Measurements from ENCODE around the gene PCYT2. TPM values are rescaled to one million over a fixed set of nuclear protein-coding genes. Genes with fewer than 3 reads are reported as not detected.

PCYT2 gene
- total RNA-seq, 1 experiment from 2014 or later = 93.8 TPM

DNA sequence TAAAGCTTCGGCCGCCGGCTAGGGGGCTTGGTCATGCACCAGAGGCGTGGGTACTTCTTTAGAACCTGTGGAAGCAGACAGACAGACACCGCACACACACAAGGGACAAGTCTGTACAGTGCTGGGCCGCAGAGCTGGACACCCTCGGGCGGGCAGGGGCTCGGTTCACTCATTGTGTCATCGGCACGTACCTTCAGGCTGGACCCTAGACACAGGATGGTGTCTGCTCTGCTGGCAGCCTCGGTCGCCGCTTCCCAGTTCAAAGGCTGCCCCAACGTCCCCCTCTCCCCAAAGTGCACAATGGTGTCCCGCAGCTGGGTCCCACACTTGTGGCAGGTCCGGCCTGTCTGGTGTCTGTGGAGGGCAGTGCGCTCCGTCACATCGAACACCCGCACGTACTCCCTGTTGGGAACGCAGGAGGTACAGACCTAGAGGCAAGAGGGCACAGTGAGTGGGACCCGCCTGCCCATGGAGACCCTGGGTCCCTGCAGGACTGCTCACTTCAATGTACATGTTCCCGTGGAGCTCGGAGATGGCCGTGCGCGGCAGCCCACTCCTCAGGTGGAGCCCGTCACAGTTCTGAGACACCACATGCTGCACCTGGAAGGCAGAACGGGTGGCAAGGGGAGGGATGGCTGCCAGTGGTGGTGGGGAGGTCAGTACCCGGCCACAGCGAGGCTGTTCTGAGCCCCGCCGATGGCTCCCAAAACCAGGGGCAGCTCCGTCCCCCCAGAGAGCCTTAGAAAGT lies 3.1 kb upstream of the PCYT2 start:
- DNase-seq (ENCODE audit: low spot score) = no peak

DNA sequence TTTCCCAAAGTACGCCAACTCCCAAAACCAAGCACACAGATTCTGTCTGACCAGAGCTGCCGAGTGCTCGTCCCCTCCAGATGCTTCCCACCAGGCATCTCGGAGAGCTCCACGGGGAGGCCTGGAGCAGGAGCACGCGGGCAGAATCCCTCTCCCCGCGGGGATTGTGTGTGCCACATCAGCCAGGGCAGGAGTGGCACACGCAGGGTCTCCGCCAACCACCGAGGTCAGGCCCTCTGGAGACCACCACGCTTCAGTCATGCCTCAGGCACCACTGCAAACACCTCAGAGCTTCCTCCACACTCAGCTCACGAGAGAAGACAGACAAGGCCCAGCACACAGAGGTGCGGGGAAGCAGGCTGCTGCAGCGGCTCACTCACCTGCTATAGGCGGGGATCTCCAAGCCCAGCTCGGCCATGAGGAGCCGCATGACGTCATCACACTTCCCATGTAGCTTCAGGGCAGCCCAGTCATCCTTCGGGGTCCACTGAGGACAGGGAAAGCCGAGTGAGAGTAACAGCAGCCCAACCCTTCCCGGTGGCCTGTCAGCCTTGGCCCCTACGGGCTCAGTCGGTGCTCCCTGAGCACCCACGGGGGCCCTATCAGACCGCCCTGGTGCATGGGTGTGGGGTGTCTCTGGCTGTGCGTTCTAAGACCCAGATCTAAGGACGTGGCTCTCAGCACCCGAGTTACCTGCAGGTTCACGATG lies 2.3 kb upstream of the PCYT2 start:
- no peak for DNase-seq (ENCODE audit: low spot score)

DNA sequence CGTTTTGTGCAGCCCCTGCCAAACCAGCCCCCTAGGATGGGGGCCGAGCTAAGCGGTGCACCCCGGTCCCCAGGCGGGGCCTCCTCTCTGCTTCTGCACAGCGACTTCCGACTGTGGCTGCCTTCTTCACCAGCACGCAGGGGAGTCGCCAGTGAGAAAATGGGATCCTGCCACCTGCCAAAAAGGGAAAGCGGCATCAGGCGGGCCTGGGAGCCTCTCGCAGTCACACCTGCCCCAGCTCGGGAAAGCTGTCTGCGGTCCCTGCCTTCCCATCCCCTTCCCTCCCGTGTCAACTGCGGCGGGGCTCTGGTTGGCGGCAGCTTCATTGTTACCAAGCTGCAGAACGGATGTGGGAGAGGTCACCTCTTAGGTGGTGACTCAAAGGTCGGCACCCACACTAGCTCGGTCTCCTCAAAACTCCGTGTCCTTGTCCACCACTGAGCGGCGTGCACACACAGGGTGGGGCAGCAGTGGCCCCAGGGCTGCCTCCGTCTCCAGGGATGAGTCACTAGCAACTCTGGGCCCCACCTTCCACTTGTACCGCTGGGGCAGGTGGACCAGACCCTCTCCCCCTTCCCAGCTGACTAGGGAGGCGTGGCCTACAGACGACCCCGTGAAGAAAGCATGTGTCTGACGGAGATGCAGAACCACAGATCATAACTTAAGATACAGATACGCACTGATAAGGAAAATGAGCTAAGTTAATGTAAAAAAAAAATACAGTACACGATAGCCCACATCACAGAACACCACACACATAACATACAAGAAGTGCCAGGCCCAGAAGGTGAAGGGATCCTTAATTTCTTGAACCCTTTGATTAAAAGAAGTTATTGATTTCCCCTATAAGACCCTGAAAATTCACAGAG lies 1.5 kb upstream of the PCYT2 start:
- DNase-seq (ENCODE audit: low spot score) = peak; percentile 97

DNA sequence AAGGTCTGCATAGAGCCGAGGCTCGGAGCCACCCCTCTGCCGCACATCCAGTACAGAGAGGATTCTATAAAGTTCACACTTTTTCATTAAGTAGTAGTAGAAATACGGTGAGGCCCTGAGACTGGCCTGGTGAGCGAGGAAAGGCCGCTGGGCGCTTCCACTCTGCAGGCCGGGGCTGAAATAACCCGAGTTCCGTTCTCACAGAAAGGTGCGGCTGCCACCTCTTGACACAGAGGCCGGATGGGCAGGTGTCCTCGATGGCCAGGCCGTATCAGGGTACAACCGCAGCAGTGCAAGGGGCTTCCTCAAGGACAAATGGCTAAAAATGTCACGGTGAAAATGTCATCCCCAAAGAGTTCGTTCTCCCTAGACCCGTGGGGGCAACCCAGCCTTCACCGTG lies 770 bp upstream of the PCYT2 start:
- DNase-seq (ENCODE audit: low spot score) = no peak

DNA sequence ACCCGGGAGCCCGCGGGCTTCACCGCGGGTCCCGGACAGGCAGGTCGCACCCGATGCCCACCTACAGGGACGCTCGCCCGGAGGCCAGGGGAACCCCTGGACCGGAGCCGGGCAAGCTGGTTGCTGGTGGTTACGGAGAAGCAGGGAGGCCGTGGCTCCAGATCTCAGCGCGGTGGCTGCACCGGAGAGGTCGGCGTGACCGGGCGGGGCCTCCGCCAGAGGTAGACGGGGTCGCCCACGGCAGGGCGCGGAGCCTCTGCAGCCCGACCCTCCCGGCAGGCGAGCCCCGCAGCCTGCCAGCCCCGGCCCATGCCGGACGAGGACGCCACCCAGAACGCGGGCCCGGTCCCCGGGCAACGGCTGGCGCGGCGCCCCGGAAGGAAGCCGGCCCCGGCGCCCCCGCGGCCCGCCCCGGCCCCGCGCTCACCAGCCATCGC lies 341 bp downstream of the PCYT2 start:
- no peak for DNase-seq (ENCODE audit: low spot score)

DNA sequence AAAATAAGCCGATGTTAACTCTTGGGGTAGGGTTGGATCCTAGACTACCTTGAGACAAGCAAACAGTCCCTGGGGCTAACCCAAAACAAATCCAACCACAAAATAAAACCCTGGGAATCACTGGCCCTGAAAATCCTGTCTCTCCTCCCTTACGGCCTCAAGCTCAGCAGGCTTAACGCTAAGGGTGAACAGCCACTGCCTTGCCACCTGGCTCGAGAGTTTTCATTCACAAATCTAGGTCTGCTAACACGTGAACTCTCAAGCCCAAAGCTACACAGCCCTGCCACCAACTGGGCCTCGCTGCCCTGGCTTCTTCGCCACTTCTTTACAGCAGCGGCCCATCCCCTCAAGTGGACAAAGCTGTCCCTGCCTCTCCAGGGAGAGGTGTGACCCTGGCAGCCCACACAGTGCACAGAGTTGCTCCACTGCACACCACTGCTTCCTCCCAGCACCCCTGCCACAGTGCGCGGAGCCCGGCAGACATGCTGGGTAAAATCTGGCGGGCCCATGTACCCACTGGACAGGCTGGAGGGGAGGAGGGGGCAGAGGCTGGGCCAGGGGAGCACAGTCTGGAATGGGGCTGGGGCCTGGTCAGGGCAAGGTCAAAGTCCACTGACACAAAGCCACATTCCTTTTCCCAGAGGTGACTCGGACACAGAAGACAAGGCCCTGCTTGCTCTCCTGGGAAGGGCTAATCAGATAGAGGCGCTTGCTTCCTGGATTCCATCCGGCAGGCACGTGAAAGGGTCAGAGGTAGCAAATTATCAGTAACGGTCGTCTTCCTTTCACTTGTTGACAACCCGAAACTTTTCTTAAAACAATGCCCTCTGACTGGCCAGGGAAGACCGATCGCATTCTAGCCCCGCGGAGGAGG lies 996 bp downstream of the PCYT2 start:
- no peak for DNase-seq (ENCODE audit: low spot score)

DNA sequence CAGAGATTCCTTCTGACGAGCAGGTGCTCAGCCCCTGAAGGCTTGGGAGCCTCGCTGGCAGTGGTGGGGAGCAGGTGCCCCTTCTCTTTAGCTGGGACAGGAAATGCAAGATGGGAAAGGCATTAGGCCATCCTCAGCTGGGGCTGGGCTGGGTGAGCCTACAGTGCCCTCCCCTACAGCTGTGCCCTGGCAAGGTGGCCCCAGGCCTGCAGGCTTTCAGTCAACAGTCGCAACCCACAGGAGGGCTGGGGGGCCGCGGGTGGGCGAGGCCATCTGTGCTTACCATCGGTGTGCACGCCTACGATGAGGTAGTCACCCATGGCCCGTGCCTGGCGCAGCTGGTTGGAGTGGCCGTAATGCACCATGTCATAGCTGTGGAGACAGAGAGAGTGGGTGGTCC lies 2.0 kb downstream of the PCYT2 start:
- no peak for DNase-seq (ENCODE audit: low spot score)

DNA sequence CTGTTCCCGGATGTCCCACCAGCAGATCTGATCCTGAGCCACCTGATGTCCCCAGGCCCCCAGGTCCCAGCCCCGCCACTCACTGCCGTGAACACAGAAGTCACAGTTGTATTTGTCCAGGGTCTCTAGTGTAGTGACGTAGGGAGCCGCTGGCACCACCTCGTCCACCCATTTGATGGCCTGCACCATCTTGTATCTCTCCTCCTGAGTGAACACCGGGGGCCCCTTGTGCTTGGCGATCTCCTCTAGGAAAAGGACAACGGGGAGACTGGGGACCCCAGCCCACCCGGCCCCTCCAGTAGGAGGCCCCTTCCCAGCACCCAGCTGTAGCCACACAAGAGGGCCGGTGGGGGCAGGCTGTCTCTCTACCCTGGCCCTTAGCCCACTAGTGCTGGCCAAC lies 2.4 kb downstream of the PCYT2 start:
- no peak for DNase-seq (ENCODE audit: low spot score)

DNA sequence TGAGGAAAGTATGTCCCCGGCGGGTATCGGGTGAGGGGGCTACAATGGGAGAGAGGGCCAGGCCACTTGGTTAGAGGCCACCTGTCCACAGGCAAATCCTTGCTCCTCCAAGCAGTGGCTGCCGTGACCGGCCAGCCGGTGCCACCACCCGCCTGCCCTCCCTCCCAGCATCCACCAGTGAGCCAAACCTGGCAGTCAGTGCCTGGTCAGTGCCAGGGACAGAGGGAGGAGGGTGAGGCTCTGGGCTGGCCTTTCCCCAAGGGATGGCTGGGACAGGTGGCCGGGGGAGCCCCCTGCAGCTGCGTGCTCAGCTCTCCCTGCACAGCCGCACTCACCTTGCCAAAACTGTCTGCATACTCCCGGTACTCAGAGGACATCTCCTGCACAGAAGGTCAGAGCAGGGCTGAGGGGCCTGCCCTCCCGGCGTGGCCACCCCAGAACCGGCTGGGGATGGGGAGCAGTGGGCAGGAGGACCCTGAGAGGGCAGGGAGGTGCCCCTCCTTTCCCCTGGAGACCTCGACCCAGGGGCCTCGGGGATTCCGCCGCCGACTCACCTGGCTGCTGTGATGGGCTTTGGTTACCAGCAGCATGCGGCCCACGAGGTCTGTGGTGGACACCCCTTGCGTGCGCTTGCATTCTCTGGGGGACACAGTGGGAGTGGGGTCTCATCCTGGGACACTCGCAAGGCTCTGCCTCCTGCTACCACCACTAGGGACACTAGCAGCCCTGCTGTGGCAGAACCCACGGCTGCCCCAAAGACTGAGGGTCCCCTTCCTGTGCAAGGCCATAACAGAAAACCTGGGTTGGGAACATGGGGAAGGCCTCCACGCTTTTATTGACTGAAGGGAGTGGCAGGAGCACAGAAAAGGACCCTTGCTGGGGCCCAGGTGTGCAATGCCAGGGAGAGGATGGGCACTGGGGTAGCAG lies 3.7 kb downstream of the PCYT2 start:
- no peak for DNase-seq (ENCODE audit: low spot score)

DNA sequence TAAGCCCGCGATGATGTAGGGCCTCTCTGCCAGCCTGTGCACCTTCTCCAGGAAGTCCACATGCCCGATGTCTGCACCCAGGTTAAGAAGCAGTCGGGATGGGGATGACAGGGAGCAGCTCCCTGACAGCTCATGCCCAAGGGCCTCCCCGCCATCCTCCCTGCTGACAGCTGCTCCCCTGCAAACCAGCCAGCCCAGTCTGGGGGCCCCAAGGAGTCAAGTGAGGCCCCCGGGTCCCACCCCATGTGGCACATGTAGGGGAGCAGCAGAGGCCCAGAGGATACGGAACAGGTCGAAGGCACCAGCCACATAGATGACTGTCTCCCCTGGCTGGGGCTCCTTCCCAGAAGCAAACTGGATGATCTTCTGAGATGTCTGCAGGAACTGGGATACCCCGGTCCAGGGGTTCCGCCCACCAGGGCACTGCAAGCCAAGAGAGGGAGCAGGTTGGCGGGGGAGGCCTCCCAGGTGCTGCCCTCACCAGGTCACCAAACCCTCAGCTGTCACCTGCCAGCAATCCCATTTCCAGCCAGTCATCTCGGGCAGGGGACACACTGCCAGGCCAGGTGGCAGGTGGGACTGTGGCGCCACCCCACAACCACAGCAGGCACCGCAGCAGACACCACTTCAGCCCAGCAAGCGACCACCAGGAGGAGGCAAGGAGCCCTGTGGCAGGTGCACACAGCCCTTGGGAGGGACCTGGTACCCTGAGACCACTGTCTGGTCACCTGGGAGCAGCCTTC lies 4.6 kb downstream of the PCYT2 start:
- no peak for DNase-seq (ENCODE audit: low spot score)

DNA sequence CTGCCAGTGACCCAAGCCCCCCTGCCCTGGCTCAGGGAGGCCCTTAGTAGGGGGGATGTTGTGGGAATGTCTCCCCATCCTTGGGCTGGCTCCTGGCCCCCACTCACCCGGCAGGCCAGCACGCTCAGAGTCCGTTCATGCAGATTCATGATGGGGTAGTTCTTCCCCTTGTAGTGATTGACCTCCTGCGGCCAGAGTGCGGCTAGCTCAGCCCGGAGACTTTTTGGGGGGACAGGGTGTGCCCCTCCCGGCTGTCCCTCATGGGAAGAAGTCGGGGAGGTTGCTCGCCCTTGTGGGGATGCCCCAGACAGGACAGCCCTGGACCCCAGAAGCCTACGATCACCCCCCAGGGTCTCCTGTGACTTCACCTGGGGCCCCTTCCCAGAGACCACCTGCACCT lies 5.2 kb downstream of the PCYT2 start:
- DNase-seq (ENCODE audit: low spot score) = no peak

DNA sequence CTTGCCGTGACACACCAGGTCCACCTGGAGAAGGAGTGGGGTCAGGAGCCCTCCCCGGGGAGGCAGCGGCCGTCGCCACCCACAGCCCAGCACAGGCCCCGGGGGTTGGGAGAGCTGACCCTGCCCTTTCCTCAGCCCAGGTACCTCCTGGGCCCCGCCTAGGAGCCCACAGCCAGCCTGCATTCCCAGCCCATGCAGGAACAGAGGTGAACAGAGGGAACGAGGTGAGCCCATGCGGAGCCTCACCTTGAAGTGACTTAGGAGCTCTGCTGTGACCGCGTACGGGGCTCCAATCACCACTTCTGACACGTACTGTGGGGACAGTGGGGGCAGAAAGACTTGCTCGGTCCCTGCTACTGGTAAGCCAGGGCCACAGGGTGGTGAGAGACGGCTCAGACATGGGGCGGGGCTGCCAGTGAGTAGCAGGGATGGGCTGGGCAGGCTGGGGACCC lies 5.7 kb downstream of the PCYT2 start:
- no peak for DNase-seq (ENCODE audit: low spot score)

DNA sequence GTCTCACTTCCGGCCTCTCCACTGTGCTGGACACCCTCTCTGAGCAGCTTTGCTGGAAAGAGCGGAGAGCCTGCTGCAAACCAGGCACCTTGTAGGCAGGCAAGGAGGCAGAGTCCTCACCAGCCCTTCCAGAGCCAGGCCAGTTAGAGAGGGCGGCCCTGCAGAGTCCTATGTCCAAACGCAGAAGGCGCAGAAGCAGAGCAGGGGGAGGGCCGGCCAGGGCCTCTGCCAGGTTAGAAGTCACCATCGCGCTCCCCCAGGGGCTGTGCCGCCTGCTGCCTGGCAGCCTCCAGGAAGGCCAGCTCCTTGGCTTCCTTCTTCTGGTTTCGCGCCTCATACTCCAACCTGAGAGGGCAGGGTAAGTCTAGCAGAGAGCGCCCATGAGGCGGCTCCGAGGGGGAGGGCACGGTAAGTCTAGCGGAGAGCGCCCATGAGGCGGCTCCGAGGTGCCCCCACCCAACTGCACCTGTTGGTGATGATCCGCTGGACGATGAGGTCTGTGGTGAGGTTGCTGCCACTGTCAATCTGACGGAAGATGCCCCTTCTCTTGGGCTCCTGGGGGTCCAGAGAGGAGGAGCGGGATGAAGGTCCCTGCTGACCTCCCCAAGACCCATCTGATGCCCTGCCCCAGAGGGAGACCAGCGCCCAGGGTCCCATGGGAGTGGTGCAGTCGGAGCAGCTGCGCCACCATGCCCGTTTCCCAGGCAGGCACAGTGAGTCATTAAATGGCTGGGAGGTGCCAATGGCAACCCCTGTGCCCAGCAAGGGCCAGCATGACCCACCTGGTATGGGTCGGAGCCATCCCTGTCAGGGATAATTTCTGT lies 6.4 kb downstream of the PCYT2 start:
- DNase-seq (ENCODE audit: low spot score) = no peak

DNA sequence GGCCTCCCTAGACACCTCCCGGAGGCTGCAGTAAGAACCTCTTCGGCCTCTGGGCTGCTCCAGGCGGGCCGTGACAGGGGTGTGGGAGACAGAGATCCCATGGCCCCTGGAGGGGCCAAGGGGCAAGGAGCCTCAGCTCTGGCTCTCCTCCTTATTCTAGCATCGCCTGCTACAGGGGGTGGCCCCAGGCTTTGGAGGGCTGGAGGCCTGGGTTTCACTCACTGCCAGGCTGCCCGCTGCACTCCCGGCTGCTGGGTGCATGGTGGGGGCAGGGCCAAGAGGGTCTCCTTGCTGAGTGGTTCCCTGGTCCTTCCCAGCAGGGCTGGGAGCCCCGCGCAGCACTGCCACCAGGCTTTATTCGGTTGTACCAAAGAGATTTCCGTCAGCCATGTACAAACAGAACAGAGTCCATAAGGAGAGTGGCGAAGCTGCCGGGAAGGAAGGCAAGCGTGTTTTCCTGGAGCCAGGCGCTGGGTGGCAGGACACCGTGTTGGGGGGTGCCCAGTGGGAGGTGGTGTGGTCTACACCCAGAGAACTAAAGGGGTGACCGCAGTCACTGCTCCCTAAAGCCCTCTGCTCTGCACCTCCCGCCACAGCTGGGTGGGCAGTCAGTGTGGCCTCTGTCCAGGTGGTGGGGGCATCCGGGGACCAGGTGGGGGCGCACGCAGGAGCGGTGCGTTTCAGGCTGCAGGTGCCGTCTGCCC lies 7.2 kb downstream of the PCYT2 start:
- no peak for DNase-seq (ENCODE audit: low spot score)

DNA sequence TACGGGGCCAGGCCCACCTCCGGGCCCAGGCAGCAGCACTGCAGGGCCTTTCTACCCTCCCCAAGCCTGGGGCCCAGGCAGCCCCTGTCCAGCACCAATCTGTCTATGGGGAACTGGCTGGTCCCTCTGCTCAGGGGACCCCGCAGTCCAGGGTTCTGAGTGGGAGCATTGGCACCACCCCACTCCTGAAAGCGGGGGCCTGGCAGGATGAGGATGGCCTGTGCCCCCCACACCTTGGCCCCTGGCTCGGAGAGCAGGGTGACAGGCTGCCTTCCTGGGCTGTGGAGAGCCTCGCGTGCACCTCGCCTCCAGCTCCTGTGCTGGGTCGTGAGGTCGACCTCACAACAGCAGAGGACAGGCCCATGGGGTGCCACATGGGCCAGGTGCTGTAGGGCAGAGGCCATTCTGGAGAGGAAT lies 7.8 kb downstream of the PCYT2 start:
- DNase-seq (ENCODE audit: low spot score) = no peak

DNA sequence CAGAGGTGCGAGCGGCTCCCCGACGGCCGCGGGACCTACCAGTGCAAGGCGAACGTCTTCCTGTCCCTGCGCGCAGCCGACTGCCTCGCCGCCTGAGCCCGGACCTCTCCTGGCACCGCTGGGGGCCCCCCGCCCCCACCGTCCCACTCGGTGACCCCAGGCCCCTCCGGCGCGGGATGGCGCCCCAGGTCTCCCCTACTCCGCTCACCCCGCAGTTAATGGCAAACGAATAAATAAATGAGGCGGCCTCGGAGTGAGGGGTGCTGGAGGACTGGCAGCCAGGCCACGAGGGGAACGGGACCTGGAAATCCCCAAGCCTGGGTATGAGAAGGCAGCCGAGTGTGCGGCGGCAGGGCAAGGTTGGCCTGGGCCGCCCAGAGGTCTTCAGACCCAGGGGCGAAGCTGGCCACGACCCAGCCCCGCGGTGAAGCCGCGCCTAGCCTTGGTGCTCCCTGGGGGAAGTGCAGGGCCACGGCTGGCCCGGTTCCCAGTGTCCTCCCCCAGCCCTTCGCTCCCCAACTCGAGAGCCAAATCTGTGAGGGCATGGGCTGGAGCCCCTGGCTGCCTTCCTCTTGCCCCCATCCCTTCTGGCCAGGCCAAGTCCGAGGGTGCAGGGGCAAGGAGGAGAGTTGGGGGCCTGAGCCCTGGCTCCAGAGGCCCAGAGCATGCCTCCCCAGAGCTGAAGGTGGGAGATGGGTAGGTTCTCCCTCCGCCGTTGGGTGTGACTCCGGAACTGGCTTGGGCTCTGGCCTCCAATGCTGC lies 8.4 kb downstream of the PCYT2 start:
- no peak for DNase-seq (ENCODE audit: low spot score)

DNA sequence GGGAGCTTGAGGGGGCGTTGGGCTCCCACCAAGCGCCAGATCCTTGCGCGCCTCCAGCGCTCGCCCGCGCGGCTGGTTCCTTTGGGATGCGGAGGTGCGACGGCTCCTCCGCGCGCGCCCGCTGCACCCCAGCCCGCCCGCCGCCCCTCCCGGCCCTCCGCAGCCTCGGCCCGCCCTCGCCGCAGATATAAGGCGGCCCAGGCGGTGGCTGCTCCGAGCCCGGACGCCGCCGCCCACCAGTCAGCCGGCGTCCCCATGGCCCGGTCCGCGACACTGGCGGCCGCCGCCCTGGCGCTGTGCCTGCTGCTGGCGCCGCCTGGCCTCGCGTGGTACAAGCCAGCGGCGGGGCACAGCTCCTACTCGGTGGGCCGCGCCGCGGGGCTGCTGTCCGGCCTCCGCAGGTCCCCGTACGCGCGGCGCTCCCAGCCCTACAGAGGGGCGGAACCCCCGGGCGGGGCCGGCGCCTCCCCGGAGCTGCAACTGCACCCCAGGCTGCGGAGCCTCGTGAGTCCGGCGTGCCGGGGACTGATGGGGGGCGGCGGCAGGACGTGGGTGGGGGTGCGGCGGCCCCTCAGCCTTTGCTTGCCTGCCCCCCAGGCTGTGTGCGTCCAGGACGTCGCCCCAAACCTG lies 9.1 kb downstream of the PCYT2 start, which contains the start of gene NPB:
Gene NPB, plus strand, starts transcription at position 216 of the 630 bp plus-strand sequence. Its CDS starts 40 bp downstream, at position 256.
- DNase-seq (ENCODE audit: low spot score) = no peak
